Prostate gland (tissue), 2 donors: ENCODE measurements around the gene ST6GALNAC3.

ENCODE experiments used
- POLR2A ChIP-seq: fragments of 450-650 bp; IDR thresholded peaks from one replicate; pipeline ENCODE4 v1.6.1; 2016; ENCODE audit warnings: antibody characterized with exemption, mild to moderate bottlenecking
- POLR2AphosphoS5 ChIP-seq: sonication (generic); formaldehyde crosslinking; IDR thresholded peaks from one replicate; pipeline ENCODE4 v1.6.1; 2017; ENCODE audit warnings: antibody characterized with exemption
- TF ChIP-seq, protein P1 (sequence below), 4 experiments: fragments of 200-600 bp in 2 of 4; fragments of 450-650 bp in 2 of 4; sonication (generic) in 2 of 4; IDR thresholded peaks; 1 replicate in 3 of 4; 2 replicates in 1 of 4; pipeline ENCODE4 v1.5.1; 2016 to 2019; ENCODE audit warnings: antibody characterized with exemption in 4 of 4, mild to moderate bottlenecking in 2 of 4, moderate library complexity in 2 of 4

DNA sequence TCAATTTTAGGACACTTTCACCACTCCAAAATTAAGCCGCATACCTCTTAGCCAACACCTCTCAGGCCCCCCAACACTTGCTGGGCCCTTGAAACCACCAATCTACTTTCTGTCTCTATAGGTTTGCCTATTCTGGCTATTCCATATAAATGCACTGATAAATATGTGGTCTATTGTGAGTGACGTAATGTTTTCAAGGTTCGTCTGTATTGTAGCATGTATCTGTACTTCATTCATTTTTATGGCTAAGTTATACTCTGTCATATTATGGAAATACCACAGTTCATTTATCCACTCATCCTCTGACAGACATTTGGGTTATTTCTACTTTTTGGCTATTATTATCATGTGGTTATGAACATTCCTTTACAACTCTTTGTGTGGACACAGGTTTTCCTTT, 432.8 kb downstream of the ST6GALNAC3 start:
- TF ChIP-seq, protein P1, sequence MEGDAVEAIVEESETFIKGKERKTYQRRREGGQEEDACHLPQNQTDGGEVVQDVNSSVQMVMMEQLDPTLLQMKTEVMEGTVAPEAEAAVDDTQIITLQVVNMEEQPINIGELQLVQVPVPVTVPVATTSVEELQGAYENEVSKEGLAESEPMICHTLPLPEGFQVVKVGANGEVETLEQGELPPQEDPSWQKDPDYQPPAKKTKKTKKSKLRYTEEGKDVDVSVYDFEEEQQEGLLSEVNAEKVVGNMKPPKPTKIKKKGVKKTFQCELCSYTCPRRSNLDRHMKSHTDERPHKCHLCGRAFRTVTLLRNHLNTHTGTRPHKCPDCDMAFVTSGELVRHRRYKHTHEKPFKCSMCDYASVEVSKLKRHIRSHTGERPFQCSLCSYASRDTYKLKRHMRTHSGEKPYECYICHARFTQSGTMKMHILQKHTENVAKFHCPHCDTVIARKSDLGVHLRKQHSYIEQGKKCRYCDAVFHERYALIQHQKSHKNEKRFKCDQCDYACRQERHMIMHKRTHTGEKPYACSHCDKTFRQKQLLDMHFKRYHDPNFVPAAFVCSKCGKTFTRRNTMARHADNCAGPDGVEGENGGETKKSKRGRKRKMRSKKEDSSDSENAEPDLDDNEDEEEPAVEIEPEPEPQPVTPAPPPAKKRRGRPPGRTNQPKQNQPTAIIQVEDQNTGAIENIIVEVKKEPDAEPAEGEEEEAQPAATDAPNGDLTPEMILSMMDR (IDR thresholded peaks at IDR 0.05), result no peak
- TF ChIP-seq POLR2A (no peak), POLR2AphosphoS5 (no peak)
